ENCODE measurements around the gene GLE1. TPM values are rescaled to one million over a fixed set of nuclear protein-coding genes. Genes with fewer than 3 reads are reported as not detected.

The GLE1 gene
- total and polyA plus RNA-seq, 2 donors (not counting 3 experiments of a cell fraction or from before 2014, with no cell fraction given): 13.0 to 22.6 TPM

- Histone ChIP-seq H3K36me3 (ENCODE audit: control insufficient read depth in 2 of 2, extremely low read depth in 1 of 2, insufficient read depth in 2 of 2, low read length in 2 of 2) (peaks cover 0 to 12% of the 10 kb centered on the region in 2 experiments), H3K79me2 (ENCODE audit: control insufficient read depth, insufficient read depth, low read length) (peaks cover 9% of the 10 kb centered on the region), H3K9ac (replicated peaks; ENCODE audit: extremely low read depth, insufficient read depth, low read length) (peak within 1 kb of the TSS; percentile 70), H3K4me3 (replicated peaks in 1 of 3; ENCODE audit: insufficient read depth in 1 of 3, low read depth in 1 of 3, low read length in 3 of 3) (peak within 1 kb of the TSS; percentile 50 to 66 (median 55)), H3K27me3 (ENCODE audit: control insufficient read depth in 2 of 2, insufficient read depth in 2 of 2, low read length in 2 of 2) (no peaks in the 10 kb centered on the region), H3K9me3 (replicated peaks; ENCODE audit: control insufficient read depth, insufficient read depth, low read length) (no peaks in the 10 kb centered on the region), H4K20me1 (replicated peaks; ENCODE audit: control insufficient read depth, extremely low read depth, insufficient read depth, low read length) (no peaks in the 10 kb centered on the region), H3K9me1 (replicated peaks; ENCODE audit: control insufficient read depth, extremely low read depth, insufficient read depth, low read length) (no peaks in the 10 kb centered on the region), H2AFZ (ENCODE audit: low read depth, low read length) (peak within 1 kb of the TSS; percentile 66), H3K4me2 (ENCODE audit: insufficient read depth, low read length) (peak within 1 kb of the TSS; percentile 40), H3K27ac (ENCODE audit: insufficient read depth, low read depth, low read length) (peak within 1 kb of the TSS; percentile 64), H3K4me1 (ENCODE audit: control insufficient read depth, extremely low read depth, insufficient read depth, low read length) (peaks cover 7% of the 10 kb centered on the region)
- FAIRE-seq (peak; percentile 98), DNase-seq (ENCODE audit: low read depth, low spot score) (peak; percentile 95)
- ChIA-PET CTCF (interaction anchor here (0.6 to 1.3 kb wide), 2 partner anchors 17 to 52 kb away, joined by 3 to 11 read pairs; no protein-coding TSS in a partner anchor), POLR2A (interaction anchor here (1.0 kb wide), 1 partner anchor 97 kb away, joined by 6 read pairs; the partner anchor contains the start of gene SPTAN1)
- dilution Hi-C loops (cut with MboI; ENCODE audit: extremely low pct_ligation_motif_present, low sequenced_read_pairs): no loop called here
- TF ChIP-seq EZH2 (IDR thresholded peaks at IDR 0.05; ENCODE audit: borderline replicate concordance, low read depth, low read length, severe bottlenecking): no peak
- TF ChIP-seq FOS (IDR thresholded peaks at IDR 0.05; ENCODE audit: borderline replicate concordance, insufficient read depth, low read length): no peak
- TF ChIP-seq POLR2AphosphoS5 (IDR thresholded peaks at IDR 0.05; ENCODE audit: insufficient read depth, low read depth, low read length): peak; percentile 93
- no peak for TF ChIP-seq JUN (IDR thresholded peaks at IDR 0.05; ENCODE audit: borderline replicate concordance, insufficient read depth, insufficient read length, low read depth)
- no peak for TF ChIP-seq GATA2 (IDR thresholded peaks at IDR 0.05; ENCODE audit: insufficient read depth, insufficient read length, low read depth, low read length)
- TF ChIP-seq, protein P1, sequence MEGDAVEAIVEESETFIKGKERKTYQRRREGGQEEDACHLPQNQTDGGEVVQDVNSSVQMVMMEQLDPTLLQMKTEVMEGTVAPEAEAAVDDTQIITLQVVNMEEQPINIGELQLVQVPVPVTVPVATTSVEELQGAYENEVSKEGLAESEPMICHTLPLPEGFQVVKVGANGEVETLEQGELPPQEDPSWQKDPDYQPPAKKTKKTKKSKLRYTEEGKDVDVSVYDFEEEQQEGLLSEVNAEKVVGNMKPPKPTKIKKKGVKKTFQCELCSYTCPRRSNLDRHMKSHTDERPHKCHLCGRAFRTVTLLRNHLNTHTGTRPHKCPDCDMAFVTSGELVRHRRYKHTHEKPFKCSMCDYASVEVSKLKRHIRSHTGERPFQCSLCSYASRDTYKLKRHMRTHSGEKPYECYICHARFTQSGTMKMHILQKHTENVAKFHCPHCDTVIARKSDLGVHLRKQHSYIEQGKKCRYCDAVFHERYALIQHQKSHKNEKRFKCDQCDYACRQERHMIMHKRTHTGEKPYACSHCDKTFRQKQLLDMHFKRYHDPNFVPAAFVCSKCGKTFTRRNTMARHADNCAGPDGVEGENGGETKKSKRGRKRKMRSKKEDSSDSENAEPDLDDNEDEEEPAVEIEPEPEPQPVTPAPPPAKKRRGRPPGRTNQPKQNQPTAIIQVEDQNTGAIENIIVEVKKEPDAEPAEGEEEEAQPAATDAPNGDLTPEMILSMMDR (IDR thresholded peaks at IDR 0.05; ENCODE audit: extremely low read depth in 1 of 2, insufficient read depth in 1 of 2, low read depth in 1 of 2, low read length in 2 of 2): no peak
- no peak for TF ChIP-seq MYC (IDR thresholded peaks at IDR 0.05; ENCODE audit: low read depth, low read length)
- peak; percentile 86 for TF ChIP-seq POLR2A (IDR thresholded peaks at IDR 0.05; ENCODE audit: low read depth, low read length)
- TF ChIP-seq, protein P2, sequence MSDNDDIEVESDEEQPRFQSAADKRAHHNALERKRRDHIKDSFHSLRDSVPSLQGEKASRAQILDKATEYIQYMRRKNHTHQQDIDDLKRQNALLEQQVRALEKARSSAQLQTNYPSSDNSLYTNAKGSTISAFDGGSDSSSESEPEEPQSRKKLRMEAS (IDR thresholded peaks at IDR 0.05; ENCODE audit: insufficient read depth, insufficient read length): peak; percentile 73
- intact Hi-C loops (cut with micrococcal nuclease): loop anchor here (1.0 to 2.0 kb wide), 5 partner anchors 18 to 96 kb away; partner anchors contain the start of genes GLE1, SPTAN1 and URM1
- no TSS peak for BruUV-seq (replicated peaks)
Measured at GRCh38 chr9:128455849-128456612, 48.5 kb upstream of the GLE1 start, which contains the start of gene ODF2. Gene ODF2, plus strand, starts transcription at chr9:128456006. Its CDS starts 86 bp downstream, at chr9:128456092.

Data from endothelial cell of umbilical vein (primary cell).